G401 (cell line): Measurements from ENCODE around the gene KCNQ5. TPM values are rescaled to one million over a fixed set of nuclear protein-coding genes. Genes with fewer than 3 reads are reported as not detected.
"Not testable (repeated sequence)": the region's sequence is repeated elsewhere in the genome, so short reads cannot be mapped to it uniquely, and the experiment has no call there.

Source experiments
- DNase-seq: peaks from one replicate; pipeline ENCODE4 v3.0.0-alpha.2; 2015; ENCODE audit warnings: low spot score
- in situ Hi-C: cut with HindIII; loops from 2 replicates; pipeline ENCODE4 v1.10.0; 2016; ENCODE audit warnings: low sequenced_read_pairs, mixed read lengths
- total RNA-seq: library from RNA; depleted of rRNA; stranded (reverse); fragments of >200 nt; shearing (Covaris generic); gene quantifications from 2 replicates; pipeline ENCODE4 v1.2.3, GENCODE V29; 2014

KCNQ5 gene
- total RNA-seq, 1 experiment from 2014 or later, result not detected

DNA sequence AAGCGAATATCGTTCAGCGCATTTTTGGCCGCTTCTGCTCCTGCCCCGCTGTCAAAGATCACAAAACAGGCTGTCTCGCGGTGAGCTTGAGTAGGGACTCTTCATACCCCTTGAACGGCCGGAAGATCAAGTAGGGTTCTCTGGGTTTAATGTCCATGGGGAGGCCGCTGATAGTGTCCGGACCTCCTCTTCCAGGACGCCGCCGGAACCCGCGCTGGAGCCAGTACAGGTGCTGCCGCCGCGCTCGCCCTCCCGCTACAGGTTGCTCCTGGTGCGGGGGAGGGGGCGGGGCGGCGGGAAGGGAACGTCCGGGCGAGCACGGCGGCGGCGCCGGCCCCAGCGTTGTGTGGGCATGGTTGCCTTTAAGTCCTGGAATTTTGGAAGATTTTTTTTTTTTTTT, 536.0 kb downstream of the KCNQ5 start:
- in situ Hi-C loops, result no loop called here
- DNase-seq, result no peak

DNA sequence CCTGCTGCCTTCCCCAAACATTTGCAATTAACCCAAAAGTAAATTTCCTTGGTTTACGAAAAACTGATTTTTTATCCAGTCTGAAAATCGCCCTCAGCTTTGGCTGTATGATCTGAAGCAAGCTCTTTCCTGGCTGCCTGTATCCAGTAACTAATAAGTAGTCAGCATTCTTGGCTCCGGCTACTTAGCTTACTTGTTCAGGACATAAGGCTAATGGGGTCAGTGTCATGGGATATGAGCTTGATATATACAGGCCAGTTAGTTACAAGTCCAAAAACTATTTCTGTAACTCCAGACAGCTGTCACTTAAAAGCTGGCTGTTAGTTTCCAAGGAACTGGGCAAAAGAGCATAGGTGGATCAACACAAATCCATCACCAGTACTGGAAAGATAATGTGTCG, 547.2 kb downstream of the KCNQ5 start:
- in situ Hi-C loops, result no loop called here

DNA sequence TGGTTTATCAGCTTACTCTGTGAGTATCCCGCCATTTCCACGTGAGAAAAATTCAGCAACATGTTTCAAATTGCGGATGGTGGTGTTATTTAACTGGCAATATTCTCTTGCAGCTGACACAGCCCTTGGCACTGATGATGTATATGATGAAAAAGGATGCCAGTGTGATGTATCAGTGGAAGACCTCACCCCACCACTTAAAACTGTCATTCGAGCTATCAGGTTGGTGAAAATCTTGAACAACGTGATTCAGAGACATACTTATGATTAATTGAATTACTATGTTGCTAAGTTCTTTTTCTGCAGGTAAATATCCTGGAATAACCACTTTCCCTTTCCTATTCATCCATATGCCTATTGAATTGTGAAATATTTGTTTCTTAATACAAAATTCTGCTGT, 547.8 kb downstream of the KCNQ5 start:
- DNase-seq, result no peak
- in situ Hi-C loops, result no loop called here

More for the DNA sequence above, 547.2 kb downstream of the KCNQ5 start:
- DNase-seq, result no peak

DNA sequence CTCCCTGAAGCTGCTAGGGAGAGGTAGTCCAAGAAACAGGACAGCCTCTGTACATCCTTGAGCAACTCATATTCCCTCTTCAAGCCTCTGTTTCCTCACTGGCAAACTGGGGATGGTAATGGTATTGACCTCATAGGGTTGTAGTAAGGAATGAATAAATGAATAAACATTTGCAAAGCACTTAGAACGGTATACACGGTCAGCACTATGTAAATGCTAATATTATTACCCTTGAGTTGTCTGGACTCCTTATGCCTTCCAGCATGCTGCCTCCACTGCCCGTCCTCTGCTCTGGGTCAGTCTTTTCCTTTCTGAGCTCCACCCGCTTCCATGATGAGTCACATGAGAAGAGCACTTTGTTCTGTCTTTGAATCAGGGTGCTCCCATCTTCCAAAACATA, 552.8 kb downstream of the KCNQ5 start:
- in situ Hi-C loops, result no loop called here
- DNase-seq, result no peak

DNA sequence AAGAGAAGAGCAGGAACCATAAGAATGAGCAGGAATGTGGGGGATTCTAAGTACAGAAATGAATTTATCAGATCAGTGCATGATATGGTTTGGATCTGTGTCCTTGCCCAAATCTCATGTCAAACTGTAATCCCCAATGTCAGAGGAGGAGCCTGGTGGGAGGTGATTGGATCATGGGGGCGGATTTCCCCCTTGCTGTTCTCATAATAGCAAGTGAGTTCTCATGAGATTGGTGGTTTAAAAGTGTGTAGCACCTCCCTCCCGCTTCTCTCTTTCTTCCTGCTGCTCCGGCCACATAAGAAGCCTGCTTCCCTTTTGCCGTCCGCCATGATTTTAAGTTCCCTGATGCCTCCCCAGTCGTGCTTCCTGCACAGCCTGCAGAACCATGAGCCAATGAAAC, 554.2 kb downstream of the KCNQ5 start:
- no peak for DNase-seq
- in situ Hi-C loops, result no loop called here

DNA sequence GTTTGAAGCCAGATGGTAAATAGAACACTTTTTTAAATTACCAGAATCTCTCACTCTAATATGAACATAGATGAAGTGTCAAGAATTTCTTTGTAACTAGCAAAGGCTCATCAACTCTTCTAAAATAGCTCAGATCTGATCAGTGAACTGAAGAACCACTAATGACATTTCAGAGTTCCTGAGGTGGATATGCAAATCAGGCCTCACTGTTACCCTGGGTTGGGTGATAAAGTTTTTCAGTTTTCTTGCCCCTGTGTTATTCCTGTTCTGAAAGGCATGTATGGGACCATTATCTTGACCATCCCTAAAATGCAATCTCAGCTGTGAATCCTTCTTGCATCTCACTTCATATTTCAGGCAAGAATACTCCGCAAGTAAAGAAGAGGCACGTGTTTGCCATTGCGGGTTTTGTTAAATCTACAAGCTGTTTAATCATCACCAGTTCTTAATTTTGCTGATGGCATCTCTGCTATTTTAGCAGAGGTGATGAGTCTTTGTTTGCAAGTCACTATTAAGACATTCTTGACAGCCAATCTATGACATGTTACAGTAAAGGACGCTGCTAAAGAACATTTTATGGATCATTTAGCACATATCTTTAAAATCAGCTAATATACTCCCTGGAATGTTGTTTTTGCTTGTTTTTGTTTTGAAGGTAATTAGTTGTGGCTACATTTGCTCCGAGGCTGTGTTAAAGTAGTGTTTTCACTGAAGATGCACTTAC, 555.5 kb downstream of the KCNQ5 start:
- in situ Hi-C loops, result no loop called here
- no peak for DNase-seq

DNA sequence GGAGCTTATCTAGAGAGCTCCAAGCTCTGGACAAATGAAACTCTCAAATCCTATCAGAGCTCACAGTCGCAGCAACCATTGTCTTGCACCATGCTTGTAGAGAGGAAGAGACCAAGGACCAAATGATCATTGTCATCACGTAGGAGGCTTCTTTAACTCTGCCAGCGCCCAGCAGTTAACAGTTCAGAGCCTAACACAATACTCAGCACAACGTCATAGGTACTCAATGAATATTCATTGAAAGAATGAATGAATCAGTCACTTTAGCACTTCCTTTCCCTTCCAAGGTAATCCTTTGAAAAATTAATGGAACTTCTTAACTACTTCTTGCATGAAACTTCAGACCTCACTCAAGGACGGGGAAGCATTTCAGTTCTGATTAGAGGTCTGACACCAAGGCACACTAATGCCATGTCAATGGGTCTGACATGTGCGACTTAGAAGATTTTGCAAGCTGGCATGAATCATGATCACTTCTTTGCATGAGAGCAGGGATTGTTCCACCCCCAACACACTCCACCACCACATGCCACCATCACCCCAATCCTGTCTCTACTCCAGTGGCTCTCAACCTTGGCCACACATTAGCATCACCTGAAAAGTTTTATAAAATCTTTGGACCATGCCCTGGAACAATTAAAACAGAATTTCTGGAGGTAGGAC, 558.3 kb downstream of the KCNQ5 start:
- no peak for DNase-seq
- in situ Hi-C loops, result no loop called here

DNA sequence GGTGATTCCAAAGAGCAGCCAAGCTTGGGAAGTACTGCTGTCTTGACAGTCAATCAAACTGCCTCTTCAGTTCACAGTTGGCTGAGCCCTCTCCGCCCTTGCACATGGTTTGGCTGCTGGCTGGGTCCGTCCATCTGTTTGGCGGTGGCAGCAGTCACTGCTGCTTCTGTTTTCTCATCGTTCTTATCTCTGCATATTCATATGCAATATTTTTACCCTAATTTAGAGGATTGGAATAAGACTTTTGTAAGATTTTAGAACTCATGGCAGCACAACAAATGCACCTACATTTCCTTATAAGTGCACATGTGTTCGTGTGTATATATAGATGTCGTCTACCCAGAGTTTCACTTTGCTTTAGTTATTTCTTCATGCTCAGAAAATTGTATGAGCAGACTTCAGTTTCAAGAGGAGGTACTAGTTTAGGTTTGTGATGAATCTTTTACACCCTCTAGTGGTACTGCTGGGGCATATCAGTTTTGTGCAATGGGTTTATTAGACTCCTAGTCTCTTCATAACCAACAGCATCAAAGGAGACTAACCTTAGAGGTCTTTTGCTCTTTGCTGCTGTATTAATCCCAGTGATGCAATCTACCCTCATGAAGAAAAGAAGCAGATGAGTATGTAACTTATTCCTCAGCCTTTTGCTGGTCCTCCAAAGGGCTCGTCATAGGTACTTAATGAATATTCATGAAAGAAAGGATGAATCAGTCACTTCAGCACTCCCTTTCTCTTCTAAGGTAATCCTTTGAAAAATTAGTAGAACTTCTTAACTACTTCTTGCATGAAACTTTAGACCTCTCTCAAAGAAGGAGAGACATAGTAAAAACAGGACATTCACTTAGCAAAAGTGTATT, 559.1 kb downstream of the KCNQ5 start:
- peak; percentile 83 for DNase-seq
- in situ Hi-C loops, result no loop called here

DNA sequence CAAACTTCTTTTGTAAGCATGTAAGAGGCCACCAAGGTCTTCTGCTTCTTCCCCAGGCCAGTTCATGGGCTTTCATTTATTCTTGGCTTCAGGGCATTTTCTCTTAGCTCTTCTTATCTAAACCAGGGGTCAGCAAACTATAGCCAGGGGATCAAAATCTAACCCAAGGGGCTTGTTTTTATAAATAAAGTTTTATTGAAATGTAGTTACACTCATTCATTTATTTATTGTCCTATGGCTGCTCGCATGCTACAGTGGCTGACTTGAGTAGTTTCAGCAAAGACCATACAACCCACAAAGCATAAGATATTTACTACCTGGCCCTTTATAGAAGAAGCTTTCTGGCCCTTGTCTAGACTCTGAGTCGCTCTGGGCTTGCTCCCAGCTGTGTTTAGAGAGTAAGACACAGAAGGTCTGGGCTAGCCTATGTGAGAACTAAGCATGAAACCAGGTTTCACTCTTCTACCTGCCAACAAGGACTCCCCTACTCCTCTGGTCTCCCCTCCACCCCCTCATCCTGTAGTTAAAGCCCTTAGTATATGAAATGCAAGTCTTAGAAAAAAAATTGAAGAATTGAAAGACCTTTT, 560.2 kb downstream of the KCNQ5 start:
- DNase-seq, result no peak
- in situ Hi-C loops, result no loop called here

DNA sequence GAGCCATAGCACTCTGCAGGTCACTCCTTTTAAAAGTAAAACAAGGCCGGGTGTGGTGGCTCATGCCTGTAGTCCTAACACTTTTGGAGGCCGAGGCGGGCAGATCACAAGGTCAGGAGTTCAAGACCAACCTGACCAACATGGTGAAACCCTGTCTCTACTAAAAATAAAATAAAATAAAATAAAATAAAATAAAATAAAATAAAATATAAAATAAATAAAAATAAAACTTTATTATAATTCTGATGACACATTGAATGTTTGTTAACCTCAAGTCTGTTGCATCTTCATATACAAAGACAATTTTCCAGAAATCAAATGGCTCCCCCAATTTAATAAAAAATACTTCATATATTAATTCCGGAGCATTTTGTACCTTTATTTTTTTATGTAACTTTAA, 571.4 kb downstream of the KCNQ5 start:
- in situ Hi-C loops, DNase-seq: not testable (repeated sequence)

DNA sequence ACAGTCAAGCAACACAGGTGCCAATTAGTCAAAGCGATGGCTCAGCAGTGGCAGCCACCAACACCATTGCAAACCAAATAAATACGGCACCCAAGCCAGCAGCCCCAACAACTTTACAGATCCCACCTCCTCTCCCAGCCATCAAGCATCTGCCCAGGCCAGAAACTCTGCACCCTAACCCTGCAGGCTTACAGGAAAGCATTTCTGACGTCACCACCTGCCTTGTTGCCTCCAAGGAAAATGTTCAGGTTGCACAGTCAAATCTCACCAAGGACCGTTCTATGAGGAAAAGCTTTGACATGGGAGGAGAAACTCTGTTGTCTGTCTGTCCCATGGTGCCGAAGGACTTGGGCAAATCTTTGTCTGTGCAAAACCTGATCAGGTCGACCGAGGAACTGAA, 572.9 kb downstream of the KCNQ5 start:
- no peak for DNase-seq
- in situ Hi-C loops, result no loop called here

DNA sequence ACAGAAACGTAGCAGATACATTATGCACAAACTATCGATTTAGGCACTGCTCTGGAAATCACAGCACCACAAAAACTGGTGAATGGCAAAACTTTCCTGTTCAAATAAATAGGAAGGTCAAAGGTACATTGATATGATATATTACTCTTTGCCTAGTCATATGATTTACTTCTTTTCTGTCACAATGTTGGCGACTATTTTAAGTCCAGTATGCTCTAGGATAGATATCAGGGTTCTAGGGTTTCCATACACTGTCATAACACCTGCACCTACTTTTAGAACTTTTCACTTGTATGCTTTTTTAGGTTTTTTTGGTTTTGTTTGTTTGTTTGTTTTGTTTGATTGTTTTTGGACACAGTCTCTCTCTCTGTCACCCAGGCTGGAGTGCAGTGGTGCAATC, 578.4 kb downstream of the KCNQ5 start:
- no peak for DNase-seq
- in situ Hi-C loops, result no loop called here

DNA sequence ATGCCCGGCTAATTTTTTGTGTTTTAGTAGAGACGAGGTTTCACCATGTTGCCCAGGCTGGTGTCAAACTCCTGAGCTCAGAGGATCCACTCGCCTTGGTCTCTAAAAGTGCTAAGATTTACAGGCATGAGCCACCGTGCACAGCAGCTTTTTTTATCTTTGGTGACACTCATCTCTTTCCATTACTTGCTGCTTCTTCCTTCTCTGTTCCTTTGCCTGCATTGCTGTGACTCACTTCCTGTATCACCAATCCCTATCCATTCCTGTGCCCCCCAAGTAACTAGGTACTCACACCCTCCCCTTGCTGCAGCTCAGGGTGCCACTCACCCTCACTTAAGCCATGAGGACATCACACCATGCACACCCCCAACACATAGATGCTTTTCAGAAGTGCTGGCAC, 578.9 kb downstream of the KCNQ5 start:
- in situ Hi-C loops, result no loop called here
- DNase-seq, result no peak

DNA sequence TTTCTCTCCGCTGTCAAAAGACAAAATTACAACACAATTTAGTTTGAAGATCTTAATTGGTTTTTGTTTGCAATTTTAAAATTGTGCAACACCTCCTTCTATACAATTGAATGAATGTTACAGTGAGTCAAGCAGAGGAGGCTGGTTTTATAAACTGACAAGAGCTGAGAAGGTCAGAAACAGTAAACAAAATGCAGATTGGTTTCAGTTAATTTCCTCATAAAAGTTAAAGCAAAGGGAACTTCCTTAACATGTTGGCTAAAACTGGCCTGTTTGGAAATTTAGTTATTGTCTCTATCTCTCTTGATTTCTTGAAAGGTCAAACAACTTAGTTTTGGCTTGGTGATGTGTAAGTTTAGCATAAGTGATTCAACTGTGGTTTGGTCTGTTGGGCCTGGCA, 581.2 kb downstream of the KCNQ5 start:
- in situ Hi-C loops, result no loop called here
- DNase-seq, result no peak

DNA sequence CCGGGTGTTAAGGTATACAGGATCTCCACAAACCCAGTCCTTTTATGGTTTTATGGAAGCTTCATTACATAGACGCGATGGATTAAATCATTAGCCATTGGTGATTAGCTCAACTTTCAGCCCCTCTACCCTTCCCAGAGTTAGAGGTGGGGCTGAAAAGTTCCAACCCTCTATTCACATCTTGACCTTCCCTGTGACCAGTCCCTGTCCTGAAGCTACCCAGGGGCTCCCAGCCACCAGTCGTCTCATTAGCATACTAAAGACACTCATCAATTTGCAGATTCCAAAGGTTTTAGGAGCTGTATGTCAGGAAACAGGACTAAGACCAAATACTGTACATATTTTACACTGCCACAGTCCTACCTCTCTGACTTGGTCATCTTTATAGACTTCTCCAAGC, 582.4 kb downstream of the KCNQ5 start:
- in situ Hi-C loops, result no loop called here
- no peak for DNase-seq

DNA sequence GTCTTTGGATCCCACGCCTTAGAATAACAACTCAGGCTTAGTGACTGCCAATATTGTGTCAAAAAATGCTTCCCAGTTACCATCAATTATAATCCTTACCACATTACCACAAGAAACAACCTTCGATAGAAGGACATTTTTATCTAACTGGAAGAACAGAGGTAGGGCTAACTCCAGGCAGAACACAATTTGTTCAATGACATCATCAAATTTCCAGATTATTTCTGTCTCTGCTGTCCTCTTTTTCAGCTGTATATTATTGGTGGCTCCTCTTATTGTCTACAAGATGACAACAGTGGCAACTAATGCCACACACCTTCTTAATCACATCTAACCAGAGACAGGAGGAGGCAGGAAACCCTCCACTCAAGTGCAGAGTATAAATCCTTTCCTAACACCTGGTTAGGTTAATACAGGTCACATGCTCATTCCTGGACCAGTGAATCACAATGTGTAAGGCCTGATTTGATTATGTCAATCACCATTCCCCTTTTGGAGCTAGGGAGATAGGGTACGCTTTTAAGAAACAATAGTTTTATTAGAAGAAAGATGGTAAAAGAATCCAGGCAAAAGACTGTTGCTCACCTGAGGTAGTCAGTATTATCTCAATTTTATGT, 585.5 kb downstream of the KCNQ5 start:
- in situ Hi-C loops, result no loop called here
- no peak for DNase-seq

DNA sequence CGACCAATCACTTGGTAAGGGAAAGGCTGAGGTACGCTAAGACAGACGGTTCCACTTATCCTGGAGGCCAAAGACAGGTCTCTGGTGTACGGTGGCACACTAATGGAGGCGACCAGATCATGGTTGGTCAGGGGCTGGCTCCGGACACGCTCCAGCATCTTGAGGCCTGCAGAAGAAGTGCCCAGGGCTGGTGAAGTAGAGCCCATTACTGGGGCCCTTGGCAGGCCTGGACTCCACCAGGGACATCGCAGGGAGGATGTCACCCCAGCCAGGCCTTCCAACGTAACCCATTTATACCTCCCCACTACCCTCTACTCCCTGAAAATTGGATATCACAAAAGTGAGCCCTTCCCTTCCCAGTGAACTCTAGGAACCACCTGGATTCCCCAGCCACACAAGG, 587.3 kb downstream of the KCNQ5 start:
- in situ Hi-C loops, result no loop called here
- no peak for DNase-seq

DNA sequence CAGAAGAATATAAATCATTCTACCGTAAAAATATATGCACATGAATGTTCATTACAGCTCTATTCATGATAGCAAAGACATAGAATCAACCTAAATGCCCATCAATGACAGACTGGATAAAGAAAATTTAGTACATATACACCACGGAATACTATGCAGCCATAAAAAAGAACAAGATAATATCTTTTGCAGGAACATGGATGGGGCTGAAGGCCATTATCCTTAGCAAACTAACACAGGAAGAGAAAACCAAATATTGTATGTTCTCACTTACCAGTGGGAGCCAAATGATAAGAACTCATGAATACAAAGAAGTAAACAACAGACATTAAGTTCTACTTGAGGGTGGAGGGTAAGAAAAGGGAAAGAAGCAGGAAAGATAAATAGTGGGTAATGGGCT, 595.0 kb downstream of the KCNQ5 start:
- DNase-seq, result no peak
- in situ Hi-C loops, result no loop called here

DNA sequence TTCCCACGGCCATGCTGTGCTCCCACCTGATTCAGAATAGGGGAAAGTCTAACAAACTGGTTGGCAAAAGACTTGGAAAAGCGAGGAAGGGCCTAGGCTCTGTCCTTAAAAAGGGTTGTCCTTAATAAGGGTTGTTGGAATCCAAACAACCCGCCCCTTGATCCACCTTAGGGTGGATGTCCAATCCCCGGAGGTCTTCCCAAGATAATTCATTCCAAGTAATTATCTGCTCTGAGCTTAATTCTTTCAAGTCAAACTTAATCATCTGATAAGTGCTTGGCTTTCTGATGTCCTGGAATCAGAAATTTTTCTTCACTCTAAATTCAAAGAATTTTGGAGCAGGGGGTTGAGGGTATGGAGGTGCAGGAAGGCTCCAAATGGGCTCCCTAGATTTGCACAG, 603.5 kb downstream of the KCNQ5 start, which contains the start of gene KHDC1L:
Gene KHDC1L, minus strand, starts transcription at position 101 of the 400 bp plus-strand sequence. Its CDS starts 88 bp downstream, at position 13.
- no peak for DNase-seq
- in situ Hi-C loops, result no loop called here
